Embryonic facial prominence (tissue), 1 donor: Measurements from ENCODE around the gene DISC1.
"Not testable (repeated sequence)": the region's sequence is repeated elsewhere in the genome, so short reads cannot be mapped to it uniquely, and the experiment has no call there.

Source experiments
- DNase-seq: peaks from one replicate; pipeline ENCODE4 v3.0.0-alpha.2; 2016; ENCODE audit errors: extremely low spot score

Gene DISC1

DNA sequence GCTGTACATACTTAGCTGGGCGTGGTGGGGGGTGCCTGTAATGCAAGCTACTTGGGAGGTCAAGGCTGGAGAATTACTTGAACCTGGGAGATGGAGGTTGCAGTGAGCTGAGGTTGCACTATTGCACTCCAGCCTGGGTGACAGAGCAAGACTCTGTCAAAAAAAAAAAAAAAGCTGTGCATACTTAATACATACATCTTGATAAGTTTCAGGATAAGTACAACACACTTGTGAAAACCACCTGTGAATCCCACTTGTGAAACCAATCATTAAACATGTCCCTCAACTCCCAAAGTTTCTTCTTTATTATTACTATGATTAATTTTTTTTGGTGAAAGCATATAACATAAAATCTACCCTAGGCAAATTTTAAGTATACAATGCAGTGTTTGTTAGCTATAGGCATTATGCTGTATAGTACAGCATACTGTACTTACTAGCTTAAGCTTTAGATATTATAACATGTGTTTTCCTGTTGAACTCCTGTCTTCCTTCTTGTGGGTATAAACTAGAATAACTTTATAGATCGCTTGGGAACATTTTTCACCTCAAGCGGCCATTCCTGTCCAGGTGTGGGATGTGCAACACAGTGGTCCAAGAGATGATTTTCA, 41.4 kb downstream of the DISC1 start:
- DNase-seq: no peak

GRCh38 chr1:231668826-231669225, 42.2 kb downstream of the DISC1 start:
- DNase-seq: no peak

- not testable (repeated sequence) for DNase-seq
Observed at GRCh38 chr1:231669864-231670621, 43.5 kb downstream of the DISC1 start.

- no peak for DNase-seq
Observed at GRCh38 chr1:231670755-231671154, 44.2 kb downstream of the DISC1 start.

GRCh38 chr1:231674575-231674974, 48.0 kb downstream of the DISC1 start:
- DNase-seq: no peak

DNA sequence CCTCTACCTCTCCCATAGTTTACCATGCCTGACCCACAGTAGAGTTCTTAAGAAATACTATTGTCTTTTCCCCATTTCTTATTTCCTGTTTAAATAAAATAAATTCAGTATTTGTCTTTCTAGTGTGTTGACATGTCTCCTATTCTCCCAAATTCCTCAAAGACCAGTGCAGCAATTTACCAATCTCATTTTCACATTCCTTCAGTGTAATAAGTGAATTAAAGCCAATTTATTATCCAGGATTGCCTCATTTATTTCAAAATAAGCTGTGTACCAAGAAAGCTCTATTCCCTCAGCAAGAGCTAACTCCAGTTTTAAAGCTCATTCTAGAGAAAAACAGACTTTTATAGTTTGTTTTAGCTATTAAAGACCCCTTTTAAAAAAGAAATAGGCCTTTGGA, 49.9 kb downstream of the DISC1 start:
- DNase-seq: no peak

DNA sequence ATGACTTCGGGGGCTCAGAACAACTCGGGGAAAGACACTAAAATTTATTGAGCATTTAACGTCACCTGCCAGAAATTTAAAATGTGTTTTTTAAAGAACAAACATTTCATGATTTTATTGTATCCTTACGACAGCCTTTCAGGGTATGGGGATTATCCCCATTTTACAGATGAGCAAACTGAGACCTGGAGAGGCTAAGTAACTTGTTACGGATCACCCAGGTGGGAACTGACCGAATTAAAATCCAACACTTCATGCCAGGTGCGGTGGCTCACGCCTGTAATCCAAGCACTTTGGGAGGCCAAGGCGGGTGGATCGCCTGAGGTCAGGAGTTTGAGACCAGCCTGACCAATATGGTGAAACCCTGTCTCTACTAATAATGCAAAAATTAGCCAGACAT, 50.9 kb downstream of the DISC1 start:
- no peak for DNase-seq

DNA sequence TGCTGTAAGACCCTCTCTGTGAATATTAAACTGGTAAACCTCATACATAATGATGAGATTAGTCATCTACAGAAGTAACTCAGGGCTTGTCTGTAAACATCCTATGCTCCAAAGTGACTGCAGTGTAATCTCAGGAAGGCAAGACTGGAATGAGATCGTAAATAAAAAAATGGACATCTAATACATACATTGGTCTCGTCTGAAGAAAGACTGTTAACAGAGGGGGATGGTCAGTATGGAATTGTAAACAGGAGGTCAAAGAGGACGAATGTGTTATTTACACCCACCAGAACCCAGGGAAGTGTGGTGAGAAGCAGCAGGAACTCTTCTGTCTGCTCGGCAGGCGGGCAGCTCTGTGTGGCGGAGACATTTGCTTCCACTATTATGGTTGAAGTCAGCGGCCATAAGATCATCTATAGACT, 51.4 kb downstream of the DISC1 start:
- no peak for DNase-seq

GRCh38 chr1:231679109-231679508, 52.5 kb downstream of the DISC1 start:
- DNase-seq: no peak

GRCh38 chr1:231681006-231681405, 54.4 kb downstream of the DISC1 start:
- DNase-seq: no peak

DNA sequence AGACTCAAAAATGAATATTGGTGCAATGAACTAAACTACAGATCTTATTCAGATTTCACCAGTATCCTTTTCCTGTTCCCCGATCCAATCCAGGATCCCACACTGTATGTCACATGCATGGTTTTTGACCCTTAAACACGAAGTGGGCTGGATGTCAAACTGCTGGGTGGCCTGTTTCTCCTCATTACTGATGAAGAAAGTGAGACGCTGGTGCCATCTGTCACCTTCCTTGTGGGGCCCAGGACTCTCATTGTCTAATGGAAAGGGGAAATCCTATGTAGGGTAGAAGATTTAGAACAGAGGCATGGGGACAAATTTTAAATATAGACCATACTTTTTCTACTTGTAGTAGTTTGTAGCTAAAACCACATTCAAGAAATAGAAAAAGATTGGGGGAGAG, 56.2 kb downstream of the DISC1 start:
- no peak for DNase-seq

- no peak for DNase-seq
Observed at GRCh38 chr1:231683439-231684165, 57.0 kb downstream of the DISC1 start.

GRCh38 chr1:231684356-231685244, 58.0 kb downstream of the DISC1 start:
- DNase-seq: no peak

GRCh38 chr1:231686384-231686783, 59.8 kb downstream of the DISC1 start:
- DNase-seq: no peak

DNA sequence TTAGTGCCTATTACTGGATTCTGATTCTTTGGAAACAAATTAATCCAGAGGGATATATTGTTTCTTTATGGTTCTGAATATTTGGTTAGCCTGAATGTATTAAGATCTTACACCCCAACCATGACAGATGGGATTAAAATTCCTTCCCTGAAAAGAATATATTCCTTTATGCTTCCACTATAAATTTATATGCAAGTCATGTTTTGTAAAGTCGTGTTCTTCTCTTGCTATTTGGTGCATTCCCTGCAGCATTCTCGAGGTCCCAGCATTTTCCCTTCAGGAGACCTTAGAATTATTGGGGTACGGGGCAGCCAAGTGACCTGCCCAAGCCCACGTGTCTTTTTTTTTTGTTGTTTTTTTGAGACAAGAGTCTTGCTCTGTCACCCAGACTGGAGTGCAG, 62.4 kb downstream of the DISC1 start:
- DNase-seq: no peak

- DNase-seq: no peak
Observed at GRCh38 chr1:231690059-231690458, 63.5 kb downstream of the DISC1 start.

GRCh38 chr1:231691618-231692259, 65.1 kb downstream of the DISC1 start:
- DNase-seq: no peak

GRCh38 chr1:231693361-231694074, 66.9 kb downstream of the DISC1 start:
- DNase-seq: no peak

DNA sequence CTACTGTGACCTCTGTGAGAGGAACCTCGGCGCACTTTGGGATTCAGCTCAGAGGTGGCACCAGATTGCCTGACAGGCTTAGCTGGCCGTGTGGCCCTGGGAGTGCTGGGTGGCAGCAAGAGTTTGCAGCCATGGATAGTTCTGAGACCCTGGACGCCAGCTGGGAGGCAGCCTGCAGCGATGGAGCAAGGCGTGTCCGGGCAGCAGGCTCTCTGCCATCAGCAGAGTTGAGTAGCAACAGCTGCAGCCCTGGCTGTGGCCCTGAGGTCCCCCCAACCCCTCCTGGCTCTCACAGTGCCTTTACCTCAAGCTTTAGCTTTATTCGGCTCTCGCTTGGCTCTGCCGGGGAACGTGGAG, 67.5 kb downstream of the DISC1 start:
- no peak for DNase-seq

GRCh38 chr1:231694465-231695077, 68.0 kb downstream of the DISC1 start:
- DNase-seq: no peak
